Transverse colon (tissue), 4 donors: Measurements from ENCODE around the gene CFAP299. TPM values are rescaled to one million over a fixed set of nuclear protein-coding genes. Genes with fewer than 3 reads are reported as not detected.
A peak's percentile ranks its signal among the peaks of the same experiment; 100 is the strongest.

Experiments
- DNase-seq: peaks from one replicate; pipeline ENCODE4 v3.0.0-alpha.2; 2019
- H3K27ac ChIP-seq, 4 donors: fragments of 200-600 bp; sonication (generic); 2 replicates each; pipeline ENCODE4 v1.5.1; 2016 to 2018; ENCODE audit warnings: inconsistent platforms in 4 of 4
- H3K27me3 ChIP-seq: fragments of 200-600 bp; sonication (generic); 2 replicates; pipeline ENCODE4 v1.5.1; 2017; ENCODE audit warnings: inconsistent platforms
- H3K36me3 ChIP-seq, 4 donors: fragments of 200-600 bp; sonication (generic); 2 replicates each; pipeline ENCODE4 v1.5.1; 2017 to 2019; ENCODE audit warnings: inconsistent platforms in 4 of 4
- H3K4me1 ChIP-seq, 4 donors: fragments of 200-600 bp; sonication (generic); 2 replicates each; pipeline ENCODE4 v1.5.1; 2017 to 2020; ENCODE audit warnings: inconsistent platforms in 4 of 4
- H3K4me3 ChIP-seq, 4 donors: fragments of 200-600 bp; sonication (generic); 1 replicate in 1 of 4; 2 replicates in 3 of 4; pipeline versions ENCODE4 v1.5.1 to v1.6.1; 2017 to 2019; ENCODE audit warnings: inconsistent platforms in 4 of 4
- H3K9me3 ChIP-seq, 2 donors: fragments of 200-600 bp; sonication (generic); 2 replicates each; pipeline ENCODE4 v1.5.1; 2017 to 2019; ENCODE audit warnings: inconsistent platforms in 2 of 2
- CTCF ChIP-seq, 5 experiments: fragments of 200-600 bp in 3 of 5; fragments of 450-650 bp in 2 of 5; sonication (generic) in 3 of 5; IDR thresholded peaks; 1 replicate in 2 of 5; 2 replicates in 3 of 5; pipeline ENCODE4 v1.5.1; 2016 to 2017; ENCODE audit warnings: antibody characterized with exemption in 5 of 5, inconsistent platforms in 3 of 5, mild to moderate bottlenecking in 2 of 5, moderate library complexity in 1 of 5
- EP300 ChIP-seq: sonication (generic); formaldehyde crosslinking; IDR thresholded peaks from one replicate; pipeline ENCODE4 v1.6.1; 2017; ENCODE audit warnings: antibody characterized with exemption, low read depth
- POLR2A ChIP-seq: fragments of 450-650 bp; IDR thresholded peaks from one replicate; pipeline ENCODE4 v1.6.1; 2016; ENCODE audit warnings: antibody characterized with exemption, mild to moderate bottlenecking, moderate library complexity
- POLR2AphosphoS5 ChIP-seq, 3 donors: sonication (generic); formaldehyde crosslinking; IDR thresholded peaks; one replicate each; pipeline ENCODE4 v1.6.1; 2016; ENCODE audit warnings: antibody characterized with exemption in 3 of 3
- WGBS, 2 donors: methylation state at CpG; one replicate each; pipeline ENCODE4 v1.1.5; 2018; ENCODE audit warnings: low coverage in 1 of 2; 5-methylcytosine and 5-hydroxymethylcytosine counted together
- in situ Hi-C, 4 donors: fragments of 200-750 bp; cut with MboI; loops; one replicate each; pipeline versions ENCODE4 v1.15.0 to v1.15.1; 2017; ENCODE audit warnings: low sequenced_read_pairs in 3 of 4, low pct_ligation_motif_present in 1 of 4, low pct_unique_long_range_greater_than_20kb in 1 of 4
- intact Hi-C: fragments of 100-400 bp; cut with DNase I; formaldehyde crosslinking; loops from one replicate; pipeline ENCODE4 v1.15.1; 2023; ENCODE audit warnings: low total_unique reads
- total RNA-seq, 4 donors: library from RNA; depleted of rRNA; stranded (reverse); fragments of >200 nt; gene quantifications; one replicate each; pipeline ENCODE4 v1.1.0, GENCODE V29; 2016

CFAP299 gene
- total RNA-seq, 4 donors from 2014 or later = not detected

- no peaks in the 10 kb centered on the region for H3K27me3 ChIP-seq
- no peak overlapping the region for H3K4me3 ChIP-seq
- TF ChIP-seq POLR2AphosphoS5 (IDR thresholded peaks at IDR 0.05) (no peak), POLR2A (no peak), CTCF (IDR thresholded peaks at IDR 0.05) (no peak), EP300 (no peak)
- H3K36me3 ChIP-seq = no peaks in the 10 kb centered on the region
- no peak overlapping the region for H3K27ac ChIP-seq
- no peaks in the 10 kb centered on the region for H3K9me3 ChIP-seq
- intact Hi-C loops (loop anchor here (10.0 kb wide), 1 partner anchor 615 kb away; no protein-coding TSS in a partner anchor), in situ Hi-C loops (loop anchor here in 1 of 4 donors (10.0 kb wide), 1 partner anchor 615 kb away; no protein-coding TSS in a partner anchor)
- WGBS, 2 donors = 72 to 75% methylated on average over 3 of the region's 3 CpGs
- no peaks in the 10 kb centered on the region for H3K4me1 ChIP-seq
- no peak for DNase-seq
These were observed 644.7 kb downstream of the CFAP299 start for GRCh38 chr4:80980239-80980638.

- intact Hi-C loops = loop anchor here (10.0 kb wide), 1 partner anchor 621 kb away; no protein-coding TSS in a partner anchor
- in situ Hi-C loops = loop anchor here in 2 of 4 donors (5.0 to 10.0 kb wide), 2 partner anchors 621 to 624 kb away; no protein-coding TSS in a partner anchor
- DNase-seq = no peak
These were observed 650.5 kb downstream of the CFAP299 start for GRCh38 chr4:80986011-80986410.

GRCh38 chr4:80989921-80990544, 654.5 kb downstream of the CFAP299 start:
- DNase-seq = no peak
- in situ Hi-C loops = loop anchor here in 2 of 4 donors (5.0 to 10.0 kb wide), 2 partner anchors 625 to 628 kb away; no protein-coding TSS in a partner anchor
- WGBS, 2 donors = 4 to 8% methylated on average over 2 of the region's 2 CpGs
- intact Hi-C loops = loop anchor here (10.0 kb wide), 1 partner anchor 625 kb away; no protein-coding TSS in a partner anchor
- Histone ChIP-seq H3K4me3 (no peak overlapping the region), H3K27ac (no peak overlapping the region), H3K4me1 (no peaks in the 10 kb centered on the region), H3K36me3 (no peaks in the 10 kb centered on the region), H3K27me3 (no peaks in the 10 kb centered on the region), H3K9me3 (no peaks in the 10 kb centered on the region)
- TF ChIP-seq POLR2A = no peak
- peak; percentile 64 to 74 (median 70) for TF ChIP-seq CTCF (IDR thresholded peaks at IDR 0.05)

More at GRCh38 chr4:80986011-80986410, 650.5 kb downstream of the CFAP299 start:
- Histone ChIP-seq H3K27ac (no peak overlapping the region), H3K4me3 (no peak overlapping the region), H3K27me3 (no peaks in the 10 kb centered on the region), H3K9me3 (no peaks in the 10 kb centered on the region), H3K36me3 (no peaks in the 10 kb centered on the region), H3K4me1 (no peaks in the 10 kb centered on the region)
- TF ChIP-seq POLR2A (no peak), POLR2AphosphoS5 (IDR thresholded peaks at IDR 0.05) (no peak), EP300 (no peak), CTCF (IDR thresholded peaks at IDR 0.05) (no peak)

GRCh38 chr4:80990851-80991250, 655.3 kb downstream of the CFAP299 start:
- H3K27me3 ChIP-seq = no peaks in the 10 kb centered on the region
- H3K4me1 ChIP-seq = no peaks in the 10 kb centered on the region
- intact Hi-C loops = no loop called here
- no peak overlapping the region for H3K27ac ChIP-seq
- 54 to 56% methylated on average over 2 of the region's 2 CpGs for WGBS, 2 donors
- in situ Hi-C loops = no loop called here
- no peaks in the 10 kb centered on the region for H3K9me3 ChIP-seq
- DNase-seq = no peak
- H3K4me3 ChIP-seq = no peak overlapping the region
- TF ChIP-seq POLR2A (no peak), POLR2AphosphoS5 (IDR thresholded peaks at IDR 0.05) (no peak), CTCF (IDR thresholded peaks at IDR 0.05) (no peak), EP300 (no peak)
- no peaks in the 10 kb centered on the region for H3K36me3 ChIP-seq
